ENCODE measurements around the gene MPP4. TPM values are rescaled to one million over a fixed set of nuclear protein-coding genes. Genes with fewer than 3 reads are reported as not detected.

The MPP4 gene
- total RNA-seq, 1 experiment from 2014 or later = not detected

GRCh38 chr2:201660293-201660895 is 38.0 kb downstream of the MPP4 start:
- Mint-ChIP-seq H3K4me3 (no peak overlapping the region), H3K27ac (no peak overlapping the region), H3K27me3 (ENCODE audit: low read depth) (no peaks in the 10 kb centered on the region), H3K4me1 (peaks cover 7% of the 10 kb centered on the region; the same call in 1 of the 2 replicates), H3K9me3 (no peaks in the 10 kb centered on the region), H3K36me3 (no peaks in the 10 kb centered on the region)
- POLR2A ChIA-PET = interaction anchor here (0.7 kb wide), 1 partner anchor 1092 kb away, joined by 4 read pairs; no protein-coding TSS in a partner anchor
- CTCF ChIA-PET = no interaction called here
- ATAC-seq (peak; percentile 47), DNase-seq (ENCODE audit: low spot score) (no peak)
- TF ChIP-seq, protein P1, sequence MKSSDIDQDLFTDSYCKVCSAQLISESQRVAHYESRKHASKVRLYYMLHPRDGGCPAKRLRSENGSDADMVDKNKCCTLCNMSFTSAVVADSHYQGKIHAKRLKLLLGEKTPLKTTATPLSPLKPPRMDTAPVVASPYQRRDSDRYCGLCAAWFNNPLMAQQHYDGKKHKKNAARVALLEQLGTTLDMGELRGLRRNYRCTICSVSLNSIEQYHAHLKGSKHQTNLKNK (CRISPR knock-in tag; IDR thresholded peaks at IDR 0.05) = no peak
- no peak for TF ChIP-seq TP53 (CRISPR knock-in tag; IDR thresholded peaks at IDR 0.05)
- TF ChIP-seq HMGA2 (CRISPR knock-in tag; IDR thresholded peaks at IDR 0.05) = no peak
- TF ChIP-seq ZNF396 (CRISPR knock-in tag; IDR thresholded peaks at IDR 0.05; ENCODE audit: borderline replicate concordance) = no peak
- no peak for TF ChIP-seq RORB (CRISPR knock-in tag; IDR thresholded peaks at IDR 0.05)
- no peak for TF ChIP-seq ZNF138 (CRISPR knock-in tag; conservative IDR thresholded peaks at IDR 0.05)
- no peak for TF ChIP-seq USF1 (CRISPR knock-in tag; IDR thresholded peaks at IDR 0.05)
- TF ChIP-seq PRDM15 (CRISPR knock-in tag; IDR thresholded peaks at IDR 0.05) = no peak
- TF ChIP-seq MXD4 (CRISPR knock-in tag; IDR thresholded peaks at IDR 0.05; ENCODE audit: borderline replicate concordance) = no peak
- no peak for TF ChIP-seq TEAD4 (CRISPR knock-in tag; IDR thresholded peaks at IDR 0.05)
- no peak for TF ChIP-seq ESRRA (CRISPR knock-in tag; IDR thresholded peaks at IDR 0.05; ENCODE audit: borderline replicate concordance)
- TF ChIP-seq ZNF416 (CRISPR knock-in tag; IDR thresholded peaks at IDR 0.05) = no peak

GRCh38 chr2:201656740-201657139 is 41.7 kb downstream of the MPP4 start:
- ChIA-PET POLR2A (no interaction called here), CTCF (no interaction called here)
- no peak for TF ChIP-seq FOXP4 (CRISPR knock-in tag; IDR thresholded peaks at IDR 0.05)
- TF ChIP-seq TEAD4 (CRISPR knock-in tag; IDR thresholded peaks at IDR 0.05) = no peak
- TF ChIP-seq, protein P2, sequence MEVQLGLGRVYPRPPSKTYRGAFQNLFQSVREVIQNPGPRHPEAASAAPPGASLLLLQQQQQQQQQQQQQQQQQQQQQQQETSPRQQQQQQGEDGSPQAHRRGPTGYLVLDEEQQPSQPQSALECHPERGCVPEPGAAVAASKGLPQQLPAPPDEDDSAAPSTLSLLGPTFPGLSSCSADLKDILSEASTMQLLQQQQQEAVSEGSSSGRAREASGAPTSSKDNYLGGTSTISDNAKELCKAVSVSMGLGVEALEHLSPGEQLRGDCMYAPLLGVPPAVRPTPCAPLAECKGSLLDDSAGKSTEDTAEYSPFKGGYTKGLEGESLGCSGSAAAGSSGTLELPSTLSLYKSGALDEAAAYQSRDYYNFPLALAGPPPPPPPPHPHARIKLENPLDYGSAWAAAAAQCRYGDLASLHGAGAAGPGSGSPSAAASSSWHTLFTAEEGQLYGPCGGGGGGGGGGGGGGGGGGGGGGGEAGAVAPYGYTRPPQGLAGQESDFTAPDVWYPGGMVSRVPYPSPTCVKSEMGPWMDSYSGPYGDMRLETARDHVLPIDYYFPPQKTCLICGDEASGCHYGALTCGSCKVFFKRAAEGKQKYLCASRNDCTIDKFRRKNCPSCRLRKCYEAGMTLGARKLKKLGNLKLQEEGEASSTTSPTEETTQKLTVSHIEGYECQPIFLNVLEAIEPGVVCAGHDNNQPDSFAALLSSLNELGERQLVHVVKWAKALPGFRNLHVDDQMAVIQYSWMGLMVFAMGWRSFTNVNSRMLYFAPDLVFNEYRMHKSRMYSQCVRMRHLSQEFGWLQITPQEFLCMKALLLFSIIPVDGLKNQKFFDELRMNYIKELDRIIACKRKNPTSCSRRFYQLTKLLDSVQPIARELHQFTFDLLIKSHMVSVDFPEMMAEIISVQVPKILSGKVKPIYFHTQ (CRISPR knock-in tag; IDR thresholded peaks at IDR 0.05) = no peak
- no peak for TF ChIP-seq NR2C2 (CRISPR knock-in tag; IDR thresholded peaks at IDR 0.05)
- TF ChIP-seq NFE2L1 (CRISPR knock-in tag; IDR thresholded peaks at IDR 0.05) = no peak
- TF ChIP-seq ZSCAN18 (CRISPR knock-in tag; IDR thresholded peaks at IDR 0.05) = no peak
- TF ChIP-seq TP53 (CRISPR knock-in tag; IDR thresholded peaks at IDR 0.05) = no peak
- TF ChIP-seq NFYB (CRISPR knock-in tag; conservative IDR thresholded peaks at IDR 0.05; ENCODE audit: low read depth) = no peak
- no peak for TF ChIP-seq E2F1 (CRISPR knock-in tag; IDR thresholded peaks at IDR 0.05)
- TF ChIP-seq FOXP1 (CRISPR knock-in tag; IDR thresholded peaks at IDR 0.05; ENCODE audit: borderline replicate concordance) = no peak
- no peak for TF ChIP-seq OVOL2 (CRISPR knock-in tag; IDR thresholded peaks at IDR 0.05; ENCODE audit: borderline replicate concordance)
- TF ChIP-seq EMX1 (CRISPR knock-in tag; IDR thresholded peaks at IDR 0.05) = no peak
- Mint-ChIP-seq H3K27ac (no peak overlapping the region), H3K9me3 (no peaks in the 10 kb centered on the region), H3K4me3 (no peak overlapping the region), H3K4me1 (peaks cover 4% of the 10 kb centered on the region; the same call in 1 of the 2 replicates), H3K27me3 (ENCODE audit: low read depth) (no peaks in the 10 kb centered on the region), H3K36me3 (no peaks in the 10 kb centered on the region)
- ATAC-seq (peak; percentile 69), DNase-seq (ENCODE audit: low spot score) (no peak)

Data from WTC11 (cell line).